Panc1 (cell line): ENCODE measurements around the gene SDHAF1.

Experiments
- CTCF ChIP-seq: fragments of 450-650 bp; IDR thresholded peaks from 2 replicates; pipeline ENCODE4 v1.5.1; 2017; ENCODE audit warnings: mild to moderate bottlenecking
- REST ChIP-seq, 2 experiments: IDR thresholded peaks; 2 replicates each; pipeline ENCODE4 v1.6.1; 2011 to 2012; ENCODE audit warnings: low read depth in 2 of 2, control low read depth in 1 of 2, low read length in 1 of 2, mild to moderate bottlenecking in 1 of 2, moderate library complexity in 1 of 2; ENCODE audit not compliant: insufficient read depth in 1 of 2
- SIN3A ChIP-seq: IDR thresholded peaks from 2 replicates; pipeline ENCODE4 v1.6.1; 2012; ENCODE audit warnings: low read depth, mild to moderate bottlenecking, low read length, moderate library complexity, borderline replicate concordance; ENCODE audit not compliant: insufficient read depth
- TCF7L2 ChIP-seq: IDR thresholded peaks from 2 replicates; pipeline ENCODE4 v1.6.1; 2011; ENCODE audit warnings: mild to moderate bottlenecking, low read depth, low read length, inconsistent platforms

- TF ChIP-seq CTCF (no peak), REST (IDR thresholded peaks at IDR 0.05; ENCODE audit: insufficient read depth in 1 of 2, low read depth in 2 of 2, low read length in 1 of 2) (peak; percentile 96 to 99), TCF7L2 (no peak), SIN3A (no peak)
These were observed 19.3 kb upstream of the SDHAF1 start for GRCh38 chr19:35975608-35976214.
